ENCODE measurements around the gene TLE6.
"Not testable (repeated sequence)": the region's sequence is repeated elsewhere in the genome, so short reads cannot be mapped to it uniquely, and the experiment has no call there.

Gene TLE6

GRCh38 chr19:2977001-2977745 lies at the start of gene TLE6:
TLE6 (plus strand) TSS chr19:2977564; CDS start chr19:2978234, 670 bp downstream.
- peak within 1 kb of the TSS; percentile 43 for H3K4me3 ChIP-seq (ENCODE audit: low read depth, low read length)

- no peak overlapping the region for H3K4me3 ChIP-seq (ENCODE audit: low read depth, low read length)
Measured at GRCh38 chr19:2933490-2933910, 43.9 kb upstream of the TLE6 start.

GRCh38 chr19:2935863-2936262 lies 41.5 kb upstream of the TLE6 start:
- not testable (repeated sequence) for H3K4me3 ChIP-seq (ENCODE audit: low read depth, low read length)

- no peak overlapping the region for H3K4me3 ChIP-seq (ENCODE audit: low read depth, low read length)
Measured at GRCh38 chr19:2942928-2943640, 34.3 kb upstream of the TLE6 start.

GRCh38 chr19:2944403-2944774 lies 33.0 kb upstream of the TLE6 start:
- H3K4me3 ChIP-seq (ENCODE audit: low read depth, low read length) = peak overlapping the region; percentile 52

GRCh38 chr19:2944775-2945574 lies 32.4 kb upstream of the TLE6 start, which contains the start of gene ZNF77:
ZNF77 (minus strand) TSS chr19:2944971; CDS start chr19:2944840, 131 bp downstream.
- peak within 1 kb of the TSS; percentile 52 for H3K4me3 ChIP-seq (ENCODE audit: low read depth, low read length)

- H3K4me3 ChIP-seq (ENCODE audit: low read depth, low read length) = peak overlapping the region; percentile 52
Measured at GRCh38 chr19:2945575-2946184, 31.7 kb upstream of the TLE6 start.

- peak overlapping the region; percentile 90 for H3K4me3 ChIP-seq (ENCODE audit: low read depth, low read length)
Measured at GRCh38 chr19:2949939-2950285, 27.5 kb upstream of the TLE6 start.

- H3K4me3 ChIP-seq (ENCODE audit: low read depth, low read length) = peak overlapping the region; percentile 90
Measured at GRCh38 chr19:2950286-2951124, 26.9 kb upstream of the TLE6 start.

GRCh38 chr19:2952953-2953481 lies 24.3 kb upstream of the TLE6 start:
- H3K4me3 ChIP-seq (ENCODE audit: low read depth, low read length) = no peak overlapping the region

GRCh38 chr19:2957160-2957559 lies 20.2 kb upstream of the TLE6 start:
- no peak overlapping the region for H3K4me3 ChIP-seq (ENCODE audit: low read depth, low read length)

GRCh38 chr19:2960120-2960519 lies 17.2 kb upstream of the TLE6 start:
- no peak overlapping the region for H3K4me3 ChIP-seq (ENCODE audit: low read depth, low read length)

GRCh38 chr19:2962018-2962670 lies 15.2 kb upstream of the TLE6 start:
- H3K4me3 ChIP-seq (ENCODE audit: low read depth, low read length) = no peak overlapping the region

- no peak overlapping the region for H3K4me3 ChIP-seq (ENCODE audit: low read depth, low read length)
Measured at GRCh38 chr19:2963122-2963521, 14.2 kb upstream of the TLE6 start.

- H3K4me3 ChIP-seq (ENCODE audit: low read depth, low read length) = not testable (repeated sequence)
Measured at GRCh38 chr19:2963631-2964030, 13.7 kb upstream of the TLE6 start.

GRCh38 chr19:2964874-2965273 lies 12.5 kb upstream of the TLE6 start:
- no peak overlapping the region for H3K4me3 ChIP-seq (ENCODE audit: low read depth, low read length)

- H3K4me3 ChIP-seq (ENCODE audit: low read depth, low read length) = no peak overlapping the region
Measured at GRCh38 chr19:2967972-2968371, 9.4 kb upstream of the TLE6 start.

GRCh38 chr19:2969104-2969504 lies 8.3 kb upstream of the TLE6 start:
- H3K4me3 ChIP-seq (ENCODE audit: low read depth, low read length) = no peak overlapping the region

- H3K4me3 ChIP-seq (ENCODE audit: low read depth, low read length) = no peak overlapping the region
Measured at GRCh38 chr19:2970201-2970835, 7.0 kb upstream of the TLE6 start.

All from iPS-11a (cell line).